ENCODE measurements around the gene DNAJB1.

DNAJB1 gene

DNA sequence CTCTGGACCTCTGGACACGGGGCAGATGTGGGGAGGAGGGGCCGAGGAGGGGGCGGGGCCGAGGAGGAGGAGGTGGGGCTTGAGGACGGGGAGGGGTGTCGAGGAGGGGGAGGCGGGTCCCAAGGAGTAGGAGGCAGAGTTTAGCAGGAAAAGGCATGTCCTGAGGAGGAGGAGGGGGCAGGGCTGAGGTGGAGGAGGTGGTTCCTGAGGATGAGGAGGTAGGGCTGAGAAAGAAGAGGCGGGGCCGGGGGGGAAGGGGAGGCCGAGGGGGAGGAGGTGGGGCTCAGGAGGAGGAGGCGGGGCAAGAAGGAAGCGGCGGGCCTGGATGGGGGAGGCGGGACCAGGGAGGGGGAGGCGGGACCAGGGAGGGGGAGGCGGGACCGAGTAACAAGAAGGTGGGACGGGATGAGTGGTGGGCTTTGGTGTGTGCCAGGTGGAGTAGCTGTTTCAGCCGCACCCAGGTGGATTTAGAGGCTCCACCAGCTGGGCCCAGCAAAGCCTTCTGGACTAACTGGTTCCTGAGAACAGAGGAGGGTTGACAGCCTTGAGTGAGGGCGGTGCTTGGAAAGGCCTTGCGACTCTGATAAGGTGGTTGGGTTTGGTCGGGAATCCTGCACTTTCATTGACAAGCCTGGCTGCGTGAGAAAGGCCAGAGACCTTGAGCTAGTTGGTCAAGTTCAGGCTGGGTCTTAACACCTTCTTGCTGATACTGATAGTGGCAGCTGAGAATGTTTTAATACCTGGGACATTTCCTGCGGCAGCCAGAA, 18.9 kb upstream of the DNAJB1 start:
- H3K4me3 ChIP-seq (ENCODE audit: low read depth, low read length): no peak overlapping the region
- TF ChIP-seq, protein P1, sequence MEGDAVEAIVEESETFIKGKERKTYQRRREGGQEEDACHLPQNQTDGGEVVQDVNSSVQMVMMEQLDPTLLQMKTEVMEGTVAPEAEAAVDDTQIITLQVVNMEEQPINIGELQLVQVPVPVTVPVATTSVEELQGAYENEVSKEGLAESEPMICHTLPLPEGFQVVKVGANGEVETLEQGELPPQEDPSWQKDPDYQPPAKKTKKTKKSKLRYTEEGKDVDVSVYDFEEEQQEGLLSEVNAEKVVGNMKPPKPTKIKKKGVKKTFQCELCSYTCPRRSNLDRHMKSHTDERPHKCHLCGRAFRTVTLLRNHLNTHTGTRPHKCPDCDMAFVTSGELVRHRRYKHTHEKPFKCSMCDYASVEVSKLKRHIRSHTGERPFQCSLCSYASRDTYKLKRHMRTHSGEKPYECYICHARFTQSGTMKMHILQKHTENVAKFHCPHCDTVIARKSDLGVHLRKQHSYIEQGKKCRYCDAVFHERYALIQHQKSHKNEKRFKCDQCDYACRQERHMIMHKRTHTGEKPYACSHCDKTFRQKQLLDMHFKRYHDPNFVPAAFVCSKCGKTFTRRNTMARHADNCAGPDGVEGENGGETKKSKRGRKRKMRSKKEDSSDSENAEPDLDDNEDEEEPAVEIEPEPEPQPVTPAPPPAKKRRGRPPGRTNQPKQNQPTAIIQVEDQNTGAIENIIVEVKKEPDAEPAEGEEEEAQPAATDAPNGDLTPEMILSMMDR (IDR thresholded peaks at IDR 0.05; ENCODE audit: low read depth, low read length): no peak

DNA sequence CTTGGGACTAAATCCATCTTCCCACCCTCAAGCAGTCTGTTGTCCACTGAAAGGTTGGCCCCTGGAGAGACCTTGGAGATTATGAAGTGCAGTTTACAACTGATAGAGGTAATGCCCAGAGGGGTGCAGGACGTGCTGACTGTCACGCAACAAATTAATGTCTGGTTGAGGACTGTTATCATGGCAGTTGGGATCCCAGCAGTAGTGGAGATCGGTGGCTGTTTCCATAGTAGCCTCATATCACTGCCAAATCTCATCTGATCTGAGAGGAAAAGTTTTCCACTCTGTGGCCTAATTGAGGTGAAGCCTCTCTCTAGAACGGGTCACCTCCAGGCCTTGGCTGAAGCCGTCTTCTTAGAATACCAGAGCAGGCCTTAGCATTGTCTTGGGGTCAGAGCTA, 15.3 kb upstream of the DNAJB1 start:
- H3K4me3 ChIP-seq (ENCODE audit: low read depth, low read length): no peak overlapping the region
- TF ChIP-seq, protein P1 (IDR thresholded peaks at IDR 0.05; ENCODE audit: low read depth, low read length): no peak

DNA sequence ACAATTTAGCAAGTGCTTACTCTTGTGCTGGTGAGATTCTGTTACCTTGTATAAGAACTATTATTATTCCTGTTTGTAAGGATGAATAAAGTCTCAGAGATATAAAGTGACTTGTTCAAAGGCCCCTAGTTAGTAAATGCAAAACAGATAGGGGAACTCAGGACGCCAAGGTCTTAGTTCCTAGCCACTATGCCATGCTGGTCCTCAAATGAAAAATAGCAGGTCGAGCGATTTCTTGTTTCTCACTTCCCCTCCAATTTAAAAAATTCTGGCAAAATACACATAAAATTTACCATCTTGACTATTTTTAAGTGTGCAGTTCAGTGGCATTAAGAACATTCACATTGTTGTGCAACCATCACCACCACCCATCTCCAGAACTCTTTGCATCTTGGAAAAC, 12.3 kb upstream of the DNAJB1 start:
- TF ChIP-seq, protein P1 (IDR thresholded peaks at IDR 0.05; ENCODE audit: low read depth, low read length): no peak
- peak overlapping the region; percentile 97 for H3K4me3 ChIP-seq (ENCODE audit: low read depth, low read length)

DNA sequence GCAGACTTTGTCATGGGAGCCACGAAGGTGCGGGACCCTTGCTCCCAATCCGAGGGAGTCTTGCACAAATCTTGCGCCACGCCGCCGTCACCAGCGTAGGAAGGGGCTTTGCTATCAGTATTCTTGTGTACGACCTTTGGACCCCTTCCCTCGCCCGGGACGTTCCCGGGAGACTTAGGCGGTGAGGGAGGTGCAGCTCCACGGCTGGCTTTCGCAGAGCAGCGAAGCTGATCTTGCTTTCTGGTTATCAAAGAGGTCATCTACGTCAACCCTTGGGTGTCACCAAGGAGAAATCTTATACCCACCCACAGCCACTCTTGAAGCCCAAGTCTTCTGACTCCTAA, 11.8 kb upstream of the DNAJB1 start:
- H3K4me3 ChIP-seq (ENCODE audit: low read depth, low read length): peak overlapping the region; percentile 97
- TF ChIP-seq, protein P1 (IDR thresholded peaks at IDR 0.05; ENCODE audit: low read depth, low read length): no peak

DNA sequence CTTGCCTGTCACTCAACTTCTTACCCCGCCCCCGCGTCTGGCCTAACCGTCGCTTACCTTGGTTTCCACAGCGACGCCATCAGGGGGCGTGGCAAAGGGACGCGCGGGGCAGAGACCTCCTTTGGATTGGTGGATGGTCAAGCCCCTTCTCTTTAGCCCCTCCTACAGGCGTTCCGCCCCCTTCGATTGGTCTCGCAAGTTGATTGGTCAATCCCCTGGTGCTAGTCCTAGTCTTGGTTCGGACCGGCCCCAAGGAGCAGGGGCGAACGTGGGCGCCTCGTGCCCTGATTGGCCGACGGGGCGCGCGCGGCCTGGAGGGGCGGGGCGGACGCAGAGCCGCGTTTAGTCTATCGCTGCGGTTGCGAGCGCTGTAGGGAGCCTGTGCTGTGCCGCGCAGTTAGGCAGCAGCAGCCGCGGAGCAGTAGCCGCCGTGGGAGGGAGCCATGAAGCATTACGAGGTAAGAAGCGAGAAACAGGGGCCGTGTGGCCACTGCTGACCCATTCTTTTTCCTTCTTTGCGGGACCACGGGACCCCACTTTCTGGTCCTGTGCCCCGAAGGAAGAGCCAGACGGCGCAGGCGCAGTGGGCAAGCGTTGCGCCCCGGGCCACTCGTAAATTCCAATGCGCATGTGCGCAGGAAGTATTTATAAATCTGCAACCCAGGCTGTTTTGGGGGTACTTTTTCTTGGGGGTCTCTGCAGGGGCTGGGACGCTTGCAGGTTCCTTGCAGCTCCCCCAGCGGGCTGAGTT, 11.2 kb upstream of the DNAJB1 start, which contains the start of gene TECR:
TSS of gene TECR (plus strand) at position 341 of the 751 bp plus-strand sequence. CDS start at position 444, 103 bp downstream.
- TF ChIP-seq, protein P1 (IDR thresholded peaks at IDR 0.05; ENCODE audit: low read depth, low read length): no peak
- peak within 1 kb of the TSS; percentile 97 for H3K4me3 ChIP-seq (ENCODE audit: low read depth, low read length)

DNA sequence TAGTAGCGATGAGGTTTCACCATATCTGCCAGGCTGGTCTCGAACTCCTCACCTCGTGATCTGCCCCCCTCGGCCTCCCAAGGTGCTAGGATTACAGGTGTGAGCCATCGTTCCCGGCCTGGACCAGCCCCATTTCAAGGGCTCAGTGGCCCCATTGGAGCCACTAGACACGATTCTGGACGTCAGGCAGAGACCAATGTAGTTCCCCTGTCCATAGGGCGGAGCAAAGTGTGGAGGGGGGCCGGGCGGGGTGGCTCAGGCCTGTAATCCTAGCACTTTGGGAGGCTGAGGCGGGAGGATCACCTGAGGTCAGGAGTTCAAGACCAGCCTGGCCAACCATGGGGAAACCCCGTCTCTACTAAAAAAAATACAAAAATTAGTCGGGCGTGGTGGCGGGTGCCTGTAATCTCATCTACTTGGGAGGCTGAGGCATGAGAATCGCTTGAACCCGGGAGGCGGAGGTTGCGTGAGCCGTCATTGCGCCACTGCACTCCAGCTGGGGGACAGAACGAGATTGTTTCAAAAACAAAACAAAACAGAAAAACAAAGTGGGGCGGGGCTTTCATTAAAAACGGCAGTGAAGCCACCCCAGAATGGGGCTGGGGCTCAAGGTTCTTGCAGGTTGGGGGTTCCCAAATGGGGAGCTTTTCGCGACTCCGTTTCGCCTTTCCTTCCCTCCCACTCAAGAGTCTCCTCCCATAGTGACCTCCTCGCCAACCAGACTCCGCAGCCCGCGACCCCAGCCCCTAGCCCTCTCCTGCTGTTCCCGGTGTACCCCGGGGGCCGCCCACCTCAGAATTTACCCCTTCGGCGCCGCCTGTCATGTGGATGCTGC, 10.4 kb upstream of the DNAJB1 start:
- H3K4me3 ChIP-seq (ENCODE audit: low read depth, low read length): peak overlapping the region; percentile 60
- TF ChIP-seq, protein P1 (IDR thresholded peaks at IDR 0.05; ENCODE audit: low read depth, low read length): no peak

Measured in WI38 (cell line).